Measurements from ENCODE around the gene AMBRA1. TPM values are rescaled to one million over a fixed set of nuclear protein-coding genes. Genes with fewer than 3 reads are reported as not detected.
A peak's percentile ranks its signal among the peaks of the same experiment; 100 is the strongest.

Gene AMBRA1
- total RNA-seq, 4 donors from 2014 or later, result 20.2 to 31.3 (median 25.9) TPM

- intact Hi-C loops (cut with DNase I), result no loop called here
- peaks cover 0 to 59% (median 0%) of the 10 kb centered on the region in 3 donors for H3K36me3 ChIP-seq
- H3K27ac ChIP-seq, result no peak overlapping the region
- DNase-seq, result no peak
- H3K27me3 ChIP-seq, result no peaks in the 10 kb centered on the region
- H3K9me3 ChIP-seq, result no peaks in the 10 kb centered on the region
- no peak overlapping the region for H3K4me3 ChIP-seq
- peaks cover 0 to 30% (median 0%) of the 10 kb centered on the region in 3 donors for H3K4me1 ChIP-seq
- TF ChIP-seq POLR2A (IDR thresholded peaks at IDR 0.05), result no peak
- TF ChIP-seq, protein P1, sequence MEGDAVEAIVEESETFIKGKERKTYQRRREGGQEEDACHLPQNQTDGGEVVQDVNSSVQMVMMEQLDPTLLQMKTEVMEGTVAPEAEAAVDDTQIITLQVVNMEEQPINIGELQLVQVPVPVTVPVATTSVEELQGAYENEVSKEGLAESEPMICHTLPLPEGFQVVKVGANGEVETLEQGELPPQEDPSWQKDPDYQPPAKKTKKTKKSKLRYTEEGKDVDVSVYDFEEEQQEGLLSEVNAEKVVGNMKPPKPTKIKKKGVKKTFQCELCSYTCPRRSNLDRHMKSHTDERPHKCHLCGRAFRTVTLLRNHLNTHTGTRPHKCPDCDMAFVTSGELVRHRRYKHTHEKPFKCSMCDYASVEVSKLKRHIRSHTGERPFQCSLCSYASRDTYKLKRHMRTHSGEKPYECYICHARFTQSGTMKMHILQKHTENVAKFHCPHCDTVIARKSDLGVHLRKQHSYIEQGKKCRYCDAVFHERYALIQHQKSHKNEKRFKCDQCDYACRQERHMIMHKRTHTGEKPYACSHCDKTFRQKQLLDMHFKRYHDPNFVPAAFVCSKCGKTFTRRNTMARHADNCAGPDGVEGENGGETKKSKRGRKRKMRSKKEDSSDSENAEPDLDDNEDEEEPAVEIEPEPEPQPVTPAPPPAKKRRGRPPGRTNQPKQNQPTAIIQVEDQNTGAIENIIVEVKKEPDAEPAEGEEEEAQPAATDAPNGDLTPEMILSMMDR (IDR thresholded peaks at IDR 0.05), result no peak
These were observed 103.2 kb downstream of the AMBRA1 start for GRCh38 chr11:46490666-46491065.

GRCh38 chr11:46489656-46490560 lies 103.9 kb downstream of the AMBRA1 start:
- Histone ChIP-seq H3K27me3 (no peaks in the 10 kb centered on the region), H3K9me3 (no peaks in the 10 kb centered on the region), H3K4me3 (no peak overlapping the region), H3K36me3 (peaks cover 0 to 52% (median 0%) of the 10 kb centered on the region in 3 donors), H3K4me1 (peaks cover 0 to 30% (median 0%) of the 10 kb centered on the region in 3 donors), H3K27ac (no peak overlapping the region)
- DNase-seq, result no peak
- WGBS, 2 donors, result 59 to 69% methylated on average over 6 of the region's 6 CpGs
- intact Hi-C loops (cut with DNase I), result no loop called here
- TF ChIP-seq POLR2A (IDR thresholded peaks at IDR 0.05), result no peak
- TF ChIP-seq, protein P1 (IDR thresholded peaks at IDR 0.05), result peak in 4 of 6 experiments; percentile 19 to 40 (median 32)

DNA sequence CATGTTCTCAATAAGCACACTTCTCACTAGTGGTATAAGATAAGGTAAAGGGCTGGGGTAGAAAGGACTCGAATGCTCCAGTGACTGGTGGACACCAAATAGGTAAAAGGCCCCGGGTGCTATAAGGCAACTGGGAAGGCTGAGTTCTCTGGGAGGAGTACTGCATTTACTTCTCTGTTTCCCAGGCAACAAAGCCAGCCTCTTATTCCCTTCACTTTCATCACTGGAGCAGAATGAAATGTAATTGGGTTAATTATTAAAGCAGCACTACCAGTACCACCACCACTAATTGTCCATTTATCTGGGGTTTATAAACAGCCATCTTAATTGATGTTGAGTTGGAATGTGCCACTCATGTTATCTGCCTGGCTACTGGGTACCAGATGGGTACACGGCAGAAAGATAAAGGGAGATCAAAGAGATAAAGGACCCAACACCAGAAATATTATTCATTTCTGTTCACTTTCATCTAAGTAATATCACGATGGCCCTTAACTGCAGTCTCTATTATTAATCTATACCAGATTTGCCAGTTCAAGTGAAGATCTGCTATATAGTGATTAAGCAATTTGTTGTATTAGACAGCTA lies 107.9 kb downstream of the AMBRA1 start:
- no peak overlapping the region for H3K4me3 ChIP-seq
- no peak for DNase-seq
- 74 to 84% methylated on average over 4 of the region's 4 CpGs for whole genome bisulfite sequencing, 2 donors
- H3K4me1 ChIP-seq, result peaks cover 0 to 13% (median 0%) of the 10 kb centered on the region in 3 donors
- H3K27me3 ChIP-seq, result no peaks in the 10 kb centered on the region
- no peaks in the 10 kb centered on the region for H3K9me3 ChIP-seq
- intact Hi-C loops (cut with DNase I), result no loop called here
- H3K27ac ChIP-seq, result no peak overlapping the region
- peaks cover 0 to 33% (median 0%) of the 10 kb centered on the region in 3 donors for H3K36me3 ChIP-seq
- no peak for TF ChIP-seq POLR2A (IDR thresholded peaks at IDR 0.05)
- TF ChIP-seq, protein P1 (IDR thresholded peaks at IDR 0.05), result no peak

DNA sequence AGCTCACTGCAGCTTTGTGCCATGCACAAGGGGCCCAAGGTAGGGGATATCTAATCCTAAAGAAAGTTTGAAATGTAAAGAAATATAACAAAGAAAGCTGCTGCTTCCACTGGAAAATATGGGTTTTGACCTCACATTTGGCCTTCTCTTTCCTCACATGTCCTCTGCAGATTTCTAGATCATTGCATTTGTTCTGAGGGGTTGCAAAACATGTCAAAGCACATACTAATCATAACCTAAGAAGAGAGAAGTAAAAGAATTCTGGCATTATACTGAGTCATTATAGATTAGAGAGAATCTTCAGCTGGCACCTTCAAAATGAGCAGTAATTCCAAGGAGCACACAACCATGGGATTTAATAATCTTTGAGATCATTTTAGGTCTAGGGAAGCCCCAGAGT lies 109.7 kb downstream of the AMBRA1 start:
- no peaks in the 10 kb centered on the region for H3K9me3 ChIP-seq
- no peak for DNase-seq
- H3K27ac ChIP-seq, result no peak overlapping the region
- TF ChIP-seq, protein P1 (IDR thresholded peaks at IDR 0.05), result no peak
- no peak for TF ChIP-seq POLR2A (IDR thresholded peaks at IDR 0.05)
- H3K36me3 ChIP-seq, result peaks cover 0 to 25% (median 0%) of the 10 kb centered on the region in 3 donors
- no peak overlapping the region for H3K4me3 ChIP-seq
- peaks cover 0 to under 1% (median 0%) of the 10 kb centered on the region in 3 donors for H3K4me1 ChIP-seq
- intact Hi-C loops (cut with DNase I), result no loop called here
- H3K27me3 ChIP-seq, result no peaks in the 10 kb centered on the region

- H3K4me1 ChIP-seq, result no peaks in the 10 kb centered on the region
- H3K27ac ChIP-seq, result no peak overlapping the region
- H3K36me3 ChIP-seq, result peaks cover 0 to 25% (median 0%) of the 10 kb centered on the region in 3 donors
- intact Hi-C loops (cut with DNase I), result no loop called here
- H3K27me3 ChIP-seq, result no peaks in the 10 kb centered on the region
- no peak overlapping the region for H3K4me3 ChIP-seq
- H3K9me3 ChIP-seq, result no peaks in the 10 kb centered on the region
- DNase-seq, result no peak
- whole genome bisulfite sequencing, 2 donors, result 85 to 88% methylated on average over 3 of the region's 3 CpGs
- TF ChIP-seq, protein P1 (IDR thresholded peaks at IDR 0.05), result no peak
- no peak for TF ChIP-seq POLR2A (IDR thresholded peaks at IDR 0.05)
These were observed 112.9 kb downstream of the AMBRA1 start for GRCh38 chr11:46480909-46481308.
